Natural killer cell treated with Interleukin-12 subunit alpha and Interleukin-12 subunit beta and Interleukin-15 and Interleukin-18, amount 100 ng/mL, for 72 hours (primary cell): ENCODE measurements around the gene KCTD4. TPM values are rescaled to one million over a fixed set of nuclear protein-coding genes. Genes with fewer than 3 reads are reported as not detected.
A peak's percentile ranks its signal among the peaks of the same experiment; 100 is the strongest.

Experiments used
- ATAC-seq, 2 donors: fragments of 150-1000 bp; cut with Tn5 transposase in 1 of 2; sonication (Bioruptor Pico), chemical (Tn5 transposase) in 1 of 2; 2 replicates each; pipeline ENCODE4 v1.10.0; 2021
- DNase-seq: peaks from one replicate; pipeline ENCODE4 v3.0.0; 2022; ENCODE audit warnings: low spot score
- H3K27ac Mint-ChIP-seq, 2 donors: 1 replicate in 1 of 2; 2 replicates in 1 of 2; pipeline ENCODE4 v1.8.0; 2022; ENCODE audit warnings: mixed read lengths in 2 of 2, mild to moderate bottlenecking in 1 of 2, moderate library complexity in 1 of 2
- H3K27me3 Mint-ChIP-seq, 2 donors: 1 replicate in 1 of 2; 2 replicates in 1 of 2; pipeline ENCODE4 v1.8.0; 2022; ENCODE audit warnings: mixed read lengths in 2 of 2
- H3K36me3 Mint-ChIP-seq: one replicate; pipeline ENCODE4 v1.8.0; 2022; ENCODE audit warnings: mixed read lengths
- H3K4me1 Mint-ChIP-seq, 2 donors: 1 replicate in 1 of 2; 2 replicates in 1 of 2; pipeline ENCODE4 v1.8.0; 2022; ENCODE audit warnings: low read depth in 2 of 2, mixed read lengths in 2 of 2, mild to moderate bottlenecking in 1 of 2
- H3K4me3 Mint-ChIP-seq: one replicate; pipeline ENCODE4 v1.8.0; 2022; ENCODE audit warnings: mixed read lengths
- H3K9me3 Mint-ChIP-seq: 2 replicates; pipeline ENCODE4 v1.8.0; 2022; ENCODE audit warnings: mixed read lengths
- total RNA-seq, 2 donors: library from RNA; stranded (reverse); gene quantifications; one replicate each; pipeline ENCODE4 v1.2.3, GENCODE V29; 2022

Gene KCTD4
- total RNA-seq, 2 donors from 2014 or later: not detected

- Mint-ChIP-seq H3K27me3 (no peaks in the 10 kb centered on the region), H3K27ac (no peak overlapping the region), H3K4me1 (peaks cover 0 to 4% of the 10 kb centered on the region in 2 donors), H3K36me3 (no peaks in the 10 kb centered on the region), H3K4me3 (no peak overlapping the region), H3K9me3 (no peaks in the 10 kb centered on the region)
- DNase-seq: no peak
- no peak for ATAC-seq
Observed at GRCh38 chr13:45225370-45225769, 24.5 kb upstream of the KCTD4 start.

- no peaks in the 10 kb centered on the region for H3K27me3 Mint-ChIP-seq
- no peak overlapping the region for H3K4me3 Mint-ChIP-seq
- no peaks in the 10 kb centered on the region for H3K36me3 Mint-ChIP-seq
- no peaks in the 10 kb centered on the region for H3K9me3 Mint-ChIP-seq
- ATAC-seq (no peak), DNase-seq (no peak)
- H3K27ac Mint-ChIP-seq: no peak overlapping the region
- H3K4me1 Mint-ChIP-seq: peaks cover 0 to under 1% of the 10 kb centered on the region in 2 donors
Observed at GRCh38 chr13:45224176-45224575, 23.3 kb upstream of the KCTD4 start.

GRCh38 chr13:45222919-45223318 is 22.1 kb upstream of the KCTD4 start:
- no peaks in the 10 kb centered on the region for H3K36me3 Mint-ChIP-seq
- no peaks in the 10 kb centered on the region for H3K27me3 Mint-ChIP-seq
- DNase-seq (no peak), ATAC-seq (no peak)
- no peak overlapping the region for H3K4me3 Mint-ChIP-seq
- H3K9me3 Mint-ChIP-seq: no peaks in the 10 kb centered on the region
- no peaks in the 10 kb centered on the region for H3K4me1 Mint-ChIP-seq
- no peak overlapping the region for H3K27ac Mint-ChIP-seq

GRCh38 chr13:45222516-45222915 is 21.7 kb upstream of the KCTD4 start:
- H3K4me1 Mint-ChIP-seq: no peaks in the 10 kb centered on the region
- H3K4me3 Mint-ChIP-seq: no peak overlapping the region
- H3K27me3 Mint-ChIP-seq: no peaks in the 10 kb centered on the region
- H3K9me3 Mint-ChIP-seq: no peaks in the 10 kb centered on the region
- DNase-seq (no peak), ATAC-seq (no peak)
- H3K27ac Mint-ChIP-seq: no peak overlapping the region
- no peaks in the 10 kb centered on the region for H3K36me3 Mint-ChIP-seq

- DNase-seq (no peak), ATAC-seq (no peak)
- H3K4me1 Mint-ChIP-seq: peaks cover 0 to 6% of the 10 kb centered on the region in 2 donors
- H3K36me3 Mint-ChIP-seq: no peaks in the 10 kb centered on the region
- no peaks in the 10 kb centered on the region for H3K27me3 Mint-ChIP-seq
- no peak overlapping the region for H3K27ac Mint-ChIP-seq
- no peaks in the 10 kb centered on the region for H3K9me3 Mint-ChIP-seq
- H3K4me3 Mint-ChIP-seq: no peak overlapping the region
Observed at GRCh38 chr13:45220403-45220802, 19.6 kb upstream of the KCTD4 start.

GRCh38 chr13:45219938-45220375 is 19.1 kb upstream of the KCTD4 start:
- Mint-ChIP-seq H3K4me1 (peaks cover 0 to 6% of the 10 kb centered on the region in 2 donors), H3K27ac (no peak overlapping the region), H3K9me3 (no peaks in the 10 kb centered on the region), H3K27me3 (no peaks in the 10 kb centered on the region), H3K36me3 (no peaks in the 10 kb centered on the region), H3K4me3 (no peak overlapping the region)
- DNase-seq: no peak
- ATAC-seq: no peak

GRCh38 chr13:45219123-45219891 is 18.5 kb upstream of the KCTD4 start:
- no peaks in the 10 kb centered on the region for H3K9me3 Mint-ChIP-seq
- no peaks in the 10 kb centered on the region for H3K27me3 Mint-ChIP-seq
- H3K4me3 Mint-ChIP-seq: no peak overlapping the region
- no peak overlapping the region for H3K27ac Mint-ChIP-seq
- DNase-seq: no peak
- ATAC-seq: no peak
- H3K36me3 Mint-ChIP-seq: no peaks in the 10 kb centered on the region
- peaks cover 0 to 6% of the 10 kb centered on the region in 2 donors for H3K4me1 Mint-ChIP-seq

GRCh38 chr13:45218689-45219088 is 17.8 kb upstream of the KCTD4 start:
- H3K27me3 Mint-ChIP-seq: no peaks in the 10 kb centered on the region
- no peak overlapping the region for H3K4me3 Mint-ChIP-seq
- no peak overlapping the region for H3K27ac Mint-ChIP-seq
- DNase-seq (no peak), ATAC-seq (no peak)
- H3K36me3 Mint-ChIP-seq: no peaks in the 10 kb centered on the region
- H3K9me3 Mint-ChIP-seq: no peaks in the 10 kb centered on the region
- peaks cover 0 to 6% of the 10 kb centered on the region in 2 donors for H3K4me1 Mint-ChIP-seq

GRCh38 chr13:45216193-45216592 is 15.3 kb upstream of the KCTD4 start:
- H3K27ac Mint-ChIP-seq: peak overlapping the region in 1 of 2 donors; percentile 39
- ATAC-seq: peak in 1 of 2 donors; percentile 67

GRCh38 chr13:45215392-45216077 is 14.7 kb upstream of the KCTD4 start:
- no peak for ATAC-seq
- H3K9me3 Mint-ChIP-seq: no peaks in the 10 kb centered on the region
- H3K27ac Mint-ChIP-seq: peak overlapping the region in 1 of 2 donors; percentile 39
- H3K36me3 Mint-ChIP-seq: peaks cover 2% of the 10 kb centered on the region
- no peaks in the 10 kb centered on the region for H3K27me3 Mint-ChIP-seq
- no peak for DNase-seq
- no peak overlapping the region for H3K4me3 Mint-ChIP-seq
- peaks cover 0 to 6% of the 10 kb centered on the region in 2 donors for H3K4me1 Mint-ChIP-seq

More at GRCh38 chr13:45216193-45216592, 15.3 kb upstream of the KCTD4 start:
- DNase-seq: no peak
- Mint-ChIP-seq H3K36me3 (no peaks in the 10 kb centered on the region), H3K27me3 (no peaks in the 10 kb centered on the region), H3K4me3 (no peak overlapping the region), H3K9me3 (no peaks in the 10 kb centered on the region), H3K4me1 (peaks cover 0 to 6% of the 10 kb centered on the region in 2 donors)

GRCh38 chr13:45209229-45209628 is 8.4 kb upstream of the KCTD4 start:
- Mint-ChIP-seq H3K9me3 (no peaks in the 10 kb centered on the region), H3K36me3 (peaks cover 17% of the 10 kb centered on the region), H3K27ac (no peak overlapping the region), H3K4me1 (peaks cover 15 to 27% of the 10 kb centered on the region in 2 donors), H3K27me3 (no peaks in the 10 kb centered on the region), H3K4me3 (no peak overlapping the region)
- no peak for DNase-seq
- peak; percentile 25 to 69 for ATAC-seq

GRCh38 chr13:45208132-45208531 is 7.3 kb upstream of the KCTD4 start:
- Mint-ChIP-seq H3K36me3 (peaks cover 17% of the 10 kb centered on the region), H3K4me3 (no peak overlapping the region), H3K27me3 (no peaks in the 10 kb centered on the region), H3K4me1 (peaks cover 15 to 27% of the 10 kb centered on the region in 2 donors), H3K9me3 (no peaks in the 10 kb centered on the region), H3K27ac (no peak overlapping the region)
- ATAC-seq (no peak), DNase-seq (no peak)

GRCh38 chr13:45207319-45207718 is 6.5 kb upstream of the KCTD4 start:
- H3K4me1 Mint-ChIP-seq: peaks cover 15 to 28% of the 10 kb centered on the region in 2 donors

GRCh38 chr13:45206340-45206739 is 5.5 kb upstream of the KCTD4 start:
- H3K27ac Mint-ChIP-seq: peak overlapping the region in 1 of 2 donors; percentile 81

More at GRCh38 chr13:45207319-45207718, 6.5 kb upstream of the KCTD4 start:
- no peaks in the 10 kb centered on the region for H3K27me3 Mint-ChIP-seq
- ATAC-seq (no peak), DNase-seq (no peak)
- H3K27ac Mint-ChIP-seq: no peak overlapping the region
- no peak overlapping the region for H3K4me3 Mint-ChIP-seq
- H3K9me3 Mint-ChIP-seq: no peaks in the 10 kb centered on the region
- peaks cover 17% of the 10 kb centered on the region for H3K36me3 Mint-ChIP-seq

More at GRCh38 chr13:45206340-45206739, 5.5 kb upstream of the KCTD4 start:
- Mint-ChIP-seq H3K27me3 (no peaks in the 10 kb centered on the region), H3K36me3 (peaks cover 17% of the 10 kb centered on the region), H3K4me3 (peak overlapping the region; percentile 3), H3K9me3 (no peaks in the 10 kb centered on the region), H3K4me1 (peaks cover 15 to 30% of the 10 kb centered on the region in 2 donors)
- DNase-seq (no peak), ATAC-seq (peak; percentile 82)
